Karpas-422 (cell line): ENCODE measurements around the gene STRA6. TPM values are rescaled to one million over a fixed set of nuclear protein-coding genes. Genes with fewer than 3 reads are reported as not detected.

Experiments
- DNase-seq: peaks from one replicate; pipeline ENCODE4 v3.0.0-alpha.2; 2015
- H2AFZ ChIP-seq: fragments of 200-600 bp; sonication (generic); 2 replicates; pipeline ENCODE4 v1.6.1; 2014; ENCODE audit warnings: antibody characterized with exemption, low read length, mixed read lengths
- H3K27ac ChIP-seq: fragments of 200-600 bp; sonication (generic); 2 replicates; pipeline ENCODE4 v1.5.1; 2014; ENCODE audit warnings: mild to moderate bottlenecking, low read length, moderate library complexity
- H3K27me3 ChIP-seq: fragments of 200-600 bp; sonication (generic); 2 replicates; pipeline ENCODE4 v1.6.1; 2014; ENCODE audit warnings: low read length, mixed read lengths
- H3K36me3 ChIP-seq: fragments of 200-600 bp; sonication (generic); 2 replicates; pipeline ENCODE4 v1.6.1; 2014; ENCODE audit warnings: low read length, mixed read lengths; ENCODE audit not compliant: insufficient read depth
- H3K4me1 ChIP-seq: fragments of 200-600 bp; sonication (generic); 2 replicates; pipeline ENCODE4 v1.6.1; 2014; ENCODE audit warnings: mild to moderate bottlenecking, low read length, mixed read lengths
- H3K4me2 ChIP-seq: fragments of 200-600 bp; sonication (generic); 2 replicates; pipeline ENCODE4 v1.6.1; 2014; ENCODE audit warnings: low read length, low read depth, mild to moderate bottlenecking; ENCODE audit not compliant: poor library complexity, severe bottlenecking
- H3K4me3 ChIP-seq: fragments of 200-600 bp; sonication (generic); 2 replicates; pipeline ENCODE4 v1.5.1; 2014; ENCODE audit warnings: mild to moderate bottlenecking, antibody characterized with exemption, low read length, mixed read lengths
- H3K79me2 ChIP-seq: fragments of 200-600 bp; sonication (generic); 2 replicates; pipeline ENCODE4 v1.6.1; 2014; ENCODE audit warnings: mild to moderate bottlenecking, low read length, mixed read lengths
- H3K9ac ChIP-seq: fragments of 200-600 bp; sonication (generic); 2 replicates; pipeline ENCODE4 v1.6.0; 2014; ENCODE audit warnings: low read length
- H3K9me2 ChIP-seq: fragments of 200-600 bp; sonication (generic), shearing (Covaris generic); replicated peaks from 2 replicates; pipeline ENCODE4 v1.6.0; 2014; ENCODE audit warnings: mild to moderate bottlenecking, low read length, moderate library complexity; ENCODE audit not compliant: insufficient read depth
- H3K9me3 ChIP-seq: fragments of 300-700, 200-600 bp; sonication (generic); 2 replicates; pipeline ENCODE4 v1.6.1; 2014; ENCODE audit warnings: low read length, mixed read lengths
- H4K20me1 ChIP-seq: fragments of 200-600 bp; sonication (generic); 2 replicates; pipeline ENCODE4 v1.6.1; 2014; ENCODE audit warnings: mild to moderate bottlenecking, antibody characterized with exemption, low read length, low read depth; ENCODE audit not compliant: insufficient read depth
- small RNA-seq: library from RNA; depleted of rRNA; stranded (forward); fragments of <200 nt; gene quantifications from one replicate; pipeline ENCODE3, GENCODE V24; 2014
- total RNA-seq: library from RNA; depleted of rRNA; stranded (reverse); fragments of >200 nt; shearing (Covaris generic); gene quantifications from 2 replicates; pipeline ENCODE4 v1.2.3, GENCODE V29; 2014; ENCODE audit warnings: low replicate concordance; rRNA removed

The STRA6 gene
- total RNA-seq, 1 experiment from 2014 or later: not detected

DNA sequence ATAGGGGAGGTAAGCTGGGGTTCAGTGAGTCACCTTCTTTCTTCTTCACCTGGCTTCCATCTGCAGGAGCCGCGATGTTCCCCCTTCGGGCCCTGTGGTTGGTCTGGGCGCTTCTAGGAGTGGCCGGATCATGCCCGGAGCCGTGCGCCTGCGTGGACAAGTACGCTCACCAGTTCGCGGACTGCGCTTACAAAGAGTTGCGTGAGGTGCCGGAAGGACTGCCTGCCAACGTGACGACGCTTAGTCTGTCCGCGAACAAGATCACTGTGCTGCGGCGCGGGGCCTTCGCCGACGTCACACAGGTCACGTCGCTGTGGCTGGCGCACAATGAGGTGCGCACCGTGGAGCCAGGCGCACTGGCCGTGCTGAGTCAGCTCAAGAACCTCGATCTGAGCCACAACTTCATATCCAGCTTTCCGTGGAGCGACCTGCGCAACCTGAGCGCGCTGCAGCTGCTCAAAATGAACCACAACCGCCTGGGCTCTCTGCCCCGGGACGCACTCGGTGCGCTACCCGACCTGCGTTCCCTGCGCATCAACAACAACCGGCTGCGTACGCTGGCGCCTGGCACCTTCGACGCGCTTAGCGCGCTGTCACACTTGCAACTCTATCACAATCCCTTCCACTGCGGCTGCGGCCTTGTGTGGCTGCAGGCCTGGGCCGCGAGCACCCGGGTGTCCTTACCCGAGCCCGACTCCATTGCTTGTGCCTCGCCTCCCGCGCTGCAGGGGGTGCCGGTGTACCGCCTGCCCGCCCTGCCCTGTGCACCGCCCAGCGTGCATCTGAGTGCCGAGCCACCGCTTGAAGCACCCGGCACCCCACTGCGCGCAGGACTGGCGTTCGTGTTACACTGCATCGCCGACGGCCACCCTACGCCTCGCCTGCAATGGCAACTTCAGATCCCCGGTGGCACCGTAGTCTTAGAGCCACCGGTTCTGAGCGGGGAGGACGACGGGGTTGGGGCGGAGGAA is 69.6 kb downstream of the STRA6 start:
- no peaks in the 10 kb centered on the region for H3K4me1 ChIP-seq
- no peak overlapping the region for H3K4me2 ChIP-seq
- H3K9ac ChIP-seq: no peak overlapping the region
- H4K20me1 ChIP-seq: no peaks in the 10 kb centered on the region
- H3K79me2 ChIP-seq: no peaks in the 10 kb centered on the region
- no peaks in the 10 kb centered on the region for H3K36me3 ChIP-seq
- no peaks in the 10 kb centered on the region for H3K27me3 ChIP-seq
- no peaks in the 10 kb centered on the region for H3K9me3 ChIP-seq
- H3K27ac ChIP-seq: no peak overlapping the region
- no peak overlapping the region for H2AFZ ChIP-seq
- H3K9me2 ChIP-seq: no peaks in the 10 kb centered on the region
- DNase-seq: no peak
- no peak overlapping the region for H3K4me3 ChIP-seq

DNA sequence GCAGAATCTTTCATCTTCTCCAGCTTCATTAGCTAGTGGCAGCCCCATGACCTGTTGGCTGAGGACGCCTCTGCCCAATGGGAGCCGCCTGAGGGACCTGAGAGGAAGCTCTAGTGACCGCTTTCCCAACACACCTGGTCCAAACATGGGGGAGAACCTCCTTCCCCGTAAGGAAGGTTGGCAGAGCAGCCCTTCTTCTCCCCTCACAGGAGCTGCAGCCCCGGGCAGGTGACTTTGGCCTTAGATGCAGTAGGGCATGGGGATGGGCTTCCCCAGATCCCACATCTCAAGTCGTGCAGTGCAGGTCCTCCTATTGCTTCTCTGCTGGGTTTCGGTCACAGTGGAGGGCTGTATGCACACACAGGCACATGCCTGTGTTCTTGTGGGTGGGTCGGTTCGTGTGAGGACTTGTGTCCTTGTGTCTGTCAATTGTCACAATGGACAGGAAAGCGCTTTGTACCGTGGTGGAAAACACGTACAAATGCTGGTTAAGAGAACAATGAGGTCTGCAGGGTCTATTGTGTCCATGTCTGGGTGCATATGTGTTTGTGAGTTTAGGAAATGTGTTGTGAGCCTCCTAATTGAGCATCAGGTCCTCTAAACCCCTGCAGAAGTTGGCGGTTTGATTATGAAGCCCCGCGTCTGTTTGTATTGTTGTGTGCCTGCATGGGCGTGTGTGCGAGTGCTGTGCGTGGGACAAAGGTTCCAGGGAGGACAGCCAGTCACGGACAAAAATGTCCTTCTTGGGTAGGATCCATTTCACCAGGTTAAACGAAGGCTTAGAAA is 70.8 kb downstream of the STRA6 start:
- H3K4me2 ChIP-seq: no peak overlapping the region
- H3K4me1 ChIP-seq: no peaks in the 10 kb centered on the region
- H3K36me3 ChIP-seq: no peaks in the 10 kb centered on the region
- H2AFZ ChIP-seq: no peak overlapping the region
- no peaks in the 10 kb centered on the region for H4K20me1 ChIP-seq
- H3K4me3 ChIP-seq: no peak overlapping the region
- H3K27ac ChIP-seq: no peak overlapping the region
- no peak for DNase-seq
- H3K9me2 ChIP-seq: no peaks in the 10 kb centered on the region
- H3K9ac ChIP-seq: no peak overlapping the region
- H3K79me2 ChIP-seq: no peaks in the 10 kb centered on the region
- no peaks in the 10 kb centered on the region for H3K9me3 ChIP-seq
- H3K27me3 ChIP-seq: no peaks in the 10 kb centered on the region

DNA sequence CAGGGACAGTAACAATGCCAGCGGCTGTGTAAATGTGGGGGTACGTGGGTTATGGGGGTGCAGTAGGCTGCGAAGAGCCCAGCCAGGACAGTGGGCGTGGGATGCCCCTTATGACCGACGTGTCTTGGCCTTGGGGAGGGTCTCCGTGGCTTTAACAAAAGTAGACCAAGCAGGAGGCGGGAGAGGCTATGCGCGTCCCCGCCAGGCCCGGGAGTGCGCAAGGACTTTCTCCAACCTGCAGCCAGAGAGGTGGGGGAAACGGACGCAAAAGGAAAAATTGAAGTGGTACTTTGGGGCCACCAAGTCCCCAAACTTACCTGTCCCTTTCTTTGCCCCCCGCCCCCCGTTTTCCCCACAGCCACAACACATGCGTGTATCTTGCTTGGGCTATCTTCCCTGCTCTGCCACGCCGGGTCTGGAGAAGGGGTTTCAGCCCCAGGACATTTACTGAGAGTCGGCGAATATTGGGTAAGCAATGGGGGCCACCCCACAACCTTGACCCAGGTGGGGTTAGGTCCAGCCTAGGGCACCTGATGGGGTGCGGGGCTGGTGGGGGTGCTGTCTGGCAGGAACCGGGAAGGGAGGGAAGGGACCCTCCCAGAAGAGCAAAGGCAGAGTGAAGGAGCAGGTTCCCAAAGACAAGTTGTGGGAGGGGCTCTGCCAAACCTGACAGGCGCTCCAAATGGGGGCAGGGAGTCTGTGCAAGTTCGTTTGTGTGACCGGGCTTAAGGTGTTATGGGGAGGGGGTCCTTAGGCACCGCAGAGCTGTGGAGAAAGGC is 71.5 kb downstream of the STRA6 start:
- Histone ChIP-seq H3K4me1 (no peaks in the 10 kb centered on the region), H3K4me3 (no peak overlapping the region), H3K27me3 (no peaks in the 10 kb centered on the region), H3K9me2 (no peaks in the 10 kb centered on the region), H3K27ac (no peak overlapping the region), H3K4me2 (no peak overlapping the region), H2AFZ (no peak overlapping the region), H3K36me3 (no peaks in the 10 kb centered on the region), H4K20me1 (no peaks in the 10 kb centered on the region), H3K79me2 (no peaks in the 10 kb centered on the region), H3K9me3 (no peaks in the 10 kb centered on the region), H3K9ac (no peak overlapping the region)
- DNase-seq: no peak

DNA sequence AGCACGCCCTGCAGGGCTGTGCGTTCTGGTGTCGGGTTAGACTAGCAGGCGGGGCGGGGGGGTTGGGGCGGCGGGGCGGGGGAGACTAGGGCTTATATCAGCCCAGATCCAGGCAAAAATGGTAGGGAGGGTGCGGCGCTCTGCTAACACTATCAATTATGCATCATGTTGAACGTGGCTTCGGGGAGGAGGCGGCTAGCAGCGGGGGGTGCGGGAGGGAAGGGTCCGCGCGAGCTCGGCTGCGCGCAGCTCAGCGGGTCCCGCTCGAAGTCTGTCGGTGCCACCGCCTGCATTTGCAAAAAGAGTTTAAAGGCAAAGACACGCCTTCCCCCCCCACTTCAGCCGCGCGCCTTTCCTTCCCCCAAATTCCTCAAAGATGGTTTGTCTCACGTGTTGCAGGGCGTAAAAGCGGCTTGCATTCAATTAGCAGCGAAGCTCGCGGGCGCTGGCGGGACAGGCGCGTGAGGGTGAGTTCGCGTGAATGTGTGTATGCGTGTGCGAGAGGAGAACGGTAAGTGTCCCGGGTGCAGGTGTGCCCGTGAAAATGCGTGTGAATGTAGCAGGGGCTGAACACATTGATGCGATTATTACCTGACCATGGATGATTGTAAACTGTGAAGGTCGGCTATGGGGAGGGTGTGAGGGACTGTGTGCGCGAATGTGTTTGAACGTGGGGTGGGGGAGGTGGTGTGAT is 72.3 kb downstream of the STRA6 start, which contains the start of gene ISLR2:
Gene ISLR2 (plus strand): TSS at position 432 of the 694 bp plus-strand sequence. CDS start 2,169 bp downstream, outside the sequence.
- H3K4me3 ChIP-seq: no peak within 1 kb of the TSS
- H3K27ac ChIP-seq: no peak within 1 kb of the TSS
- no peaks in the 10 kb centered on the region for H3K36me3 ChIP-seq
- H3K4me2 ChIP-seq: no peak within 1 kb of the TSS
- H3K9ac ChIP-seq: no peak within 1 kb of the TSS
- no peaks in the 10 kb centered on the region for H4K20me1 ChIP-seq
- no peak for DNase-seq
- no peaks in the 10 kb centered on the region for H3K27me3 ChIP-seq
- H2AFZ ChIP-seq: no peak within 1 kb of the TSS
- H3K79me2 ChIP-seq: no peaks in the 10 kb centered on the region
- no peaks in the 10 kb centered on the region for H3K9me3 ChIP-seq
- H3K9me2 ChIP-seq: no peaks in the 10 kb centered on the region
- no peaks in the 10 kb centered on the region for H3K4me1 ChIP-seq

DNA sequence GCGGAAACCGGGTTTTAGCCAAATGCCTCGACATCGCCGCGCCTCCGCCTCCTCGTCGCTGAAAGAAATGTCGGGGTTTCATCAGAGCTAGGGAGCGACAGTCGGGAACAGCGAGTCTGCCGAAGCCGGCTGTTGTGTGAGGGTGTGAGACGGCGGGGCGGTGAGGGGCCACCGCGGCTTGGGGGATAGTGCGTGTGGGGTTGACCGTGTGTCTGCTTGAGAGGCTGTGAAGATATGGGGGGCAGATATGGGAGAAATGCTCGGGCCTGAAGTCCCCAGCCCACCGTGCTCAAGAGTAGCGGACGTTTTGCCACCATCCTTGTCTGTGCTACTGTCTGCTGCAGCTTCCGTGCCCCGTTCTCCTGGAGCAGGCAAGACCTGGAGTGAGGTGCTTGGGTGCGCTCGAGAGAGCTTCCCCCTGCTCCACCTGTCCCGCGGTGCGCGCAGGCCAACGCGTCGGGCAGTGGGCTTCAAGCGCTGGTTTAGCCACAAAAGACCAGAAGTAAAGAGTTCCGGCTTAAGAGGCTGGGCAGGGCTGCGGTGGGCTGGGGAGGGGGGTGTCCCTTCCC is 72.9 kb downstream of the STRA6 start:
- Histone ChIP-seq H4K20me1 (no peaks in the 10 kb centered on the region), H3K9me3 (no peaks in the 10 kb centered on the region), H3K4me1 (no peaks in the 10 kb centered on the region), H3K79me2 (no peaks in the 10 kb centered on the region), H3K4me3 (no peak overlapping the region), H3K4me2 (no peak overlapping the region), H3K9me2 (no peaks in the 10 kb centered on the region), H2AFZ (no peak overlapping the region), H3K9ac (no peak overlapping the region), H3K36me3 (no peaks in the 10 kb centered on the region), H3K27ac (no peak overlapping the region), H3K27me3 (no peaks in the 10 kb centered on the region)
- DNase-seq: no peak

Small RNA genes lying within 50 kb of the gene (small RNA-seq; reads per million reads assigned to genes)
- gene RF00017: not detected

Other genes starting within 250 kb of the STRA6 start
- 2.3 and 5.4 TPM in 2 replicates for gene STOML1, start 210.5 kb downstream of the STRA6 start, total RNA-seq
- gene PML, start 208.1 kb downstream of the STRA6 start, total RNA-seq: 15.4 and 21.5 TPM in 2 replicates
- gene GOLGA6A, start 120.2 kb downstream of the STRA6 start, total RNA-seq: not detected in 2 replicates
- gene ISLR2, start 72.2 kb downstream of the STRA6 start, total RNA-seq: not detected in 2 replicates
- gene ISLR, start 29.1 kb downstream of the STRA6 start, total RNA-seq: not detected in 2 replicates
- gene CCDC33, start 33.5 kb upstream of the STRA6 start, total RNA-seq: not detected in 2 replicates
- not detected in 2 replicates for gene CYP11A1, start 164.9 kb upstream of the STRA6 start, total RNA-seq
- 41.6 and 49.1 TPM in 2 replicates for gene SEMA7A, start 231.2 kb upstream of the STRA6 start, total RNA-seq